ENCODE data around the gene ICA1L. TPM values are rescaled to one million over a fixed set of nuclear protein-coding genes. Genes with fewer than 3 reads are reported as not detected.

ICA1L gene
- total RNA-seq, 1 donor, result 3.5 TPM

DNA sequence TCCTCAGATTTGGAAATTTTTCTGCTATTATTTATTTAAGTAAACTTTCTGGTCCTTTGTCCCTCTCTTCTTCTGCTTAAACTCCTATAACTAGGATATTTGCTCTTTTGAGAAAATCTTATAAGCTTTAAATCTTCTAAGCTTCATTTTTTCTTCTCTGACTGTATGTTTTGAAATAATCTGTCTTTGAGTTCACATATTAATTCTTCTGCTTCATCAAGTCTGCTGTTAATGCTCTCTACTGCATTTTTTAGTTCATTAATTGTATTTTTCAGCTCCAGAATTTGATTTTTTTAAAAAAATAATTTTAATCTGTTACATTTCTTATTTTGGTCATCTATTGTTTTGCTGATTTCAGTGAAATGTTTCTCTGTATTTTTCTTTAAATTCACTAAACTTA is 28.9 kb downstream of the ICA1L start:
- TF ChIP-seq, protein P1, sequence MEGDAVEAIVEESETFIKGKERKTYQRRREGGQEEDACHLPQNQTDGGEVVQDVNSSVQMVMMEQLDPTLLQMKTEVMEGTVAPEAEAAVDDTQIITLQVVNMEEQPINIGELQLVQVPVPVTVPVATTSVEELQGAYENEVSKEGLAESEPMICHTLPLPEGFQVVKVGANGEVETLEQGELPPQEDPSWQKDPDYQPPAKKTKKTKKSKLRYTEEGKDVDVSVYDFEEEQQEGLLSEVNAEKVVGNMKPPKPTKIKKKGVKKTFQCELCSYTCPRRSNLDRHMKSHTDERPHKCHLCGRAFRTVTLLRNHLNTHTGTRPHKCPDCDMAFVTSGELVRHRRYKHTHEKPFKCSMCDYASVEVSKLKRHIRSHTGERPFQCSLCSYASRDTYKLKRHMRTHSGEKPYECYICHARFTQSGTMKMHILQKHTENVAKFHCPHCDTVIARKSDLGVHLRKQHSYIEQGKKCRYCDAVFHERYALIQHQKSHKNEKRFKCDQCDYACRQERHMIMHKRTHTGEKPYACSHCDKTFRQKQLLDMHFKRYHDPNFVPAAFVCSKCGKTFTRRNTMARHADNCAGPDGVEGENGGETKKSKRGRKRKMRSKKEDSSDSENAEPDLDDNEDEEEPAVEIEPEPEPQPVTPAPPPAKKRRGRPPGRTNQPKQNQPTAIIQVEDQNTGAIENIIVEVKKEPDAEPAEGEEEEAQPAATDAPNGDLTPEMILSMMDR (IDR thresholded peaks at IDR 0.05; ENCODE audit: insufficient read depth, low read depth, low read length), result no peak
- H3K4me3 ChIP-seq (ENCODE audit: low read depth, low read length), result no peak overlapping the region
- DNase-seq (ENCODE audit: low read depth), result no peak

DNA sequence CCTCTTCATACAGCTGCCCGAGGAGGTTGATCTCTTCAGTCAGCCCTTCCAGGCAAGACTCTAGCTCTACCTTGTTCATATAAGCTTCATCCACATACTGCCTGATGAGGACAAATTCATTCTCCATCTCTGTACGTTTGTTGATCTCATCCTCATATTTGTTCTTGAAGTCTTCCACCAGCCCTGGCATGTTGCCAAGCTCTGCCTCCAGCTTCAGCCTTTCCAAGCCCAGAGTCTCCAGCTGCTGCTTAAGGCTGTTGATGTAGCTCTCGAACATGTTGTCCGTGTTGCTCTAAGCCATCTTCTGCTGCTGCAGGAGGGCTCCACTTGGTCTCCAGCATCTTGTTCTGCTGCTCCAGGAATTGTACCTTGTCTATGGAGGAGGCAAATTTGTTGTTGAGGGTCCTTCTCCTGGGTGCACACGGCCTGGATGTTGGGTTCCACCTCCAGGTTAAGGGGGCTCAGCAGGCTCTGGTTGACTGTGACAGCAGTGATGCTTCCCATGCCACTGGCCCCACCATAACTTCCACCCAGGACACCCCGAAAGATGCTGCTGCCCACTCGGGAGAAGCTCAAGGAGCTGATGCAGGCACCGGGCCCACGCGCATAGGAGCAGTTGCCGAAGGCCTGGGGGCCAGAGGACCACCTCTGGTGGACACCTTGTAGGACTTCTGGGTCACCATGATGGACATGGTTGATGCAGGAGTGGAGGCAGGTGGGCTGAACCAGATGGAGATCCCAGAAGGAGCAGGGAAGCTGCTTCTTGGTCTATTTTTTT is 30.3 kb downstream of the ICA1L start:
- TF ChIP-seq, protein P1 (IDR thresholded peaks at IDR 0.05; ENCODE audit: insufficient read depth, low read depth, low read length), result no peak
- no peak for DNase-seq (ENCODE audit: low read depth)
- H3K4me3 ChIP-seq (ENCODE audit: low read depth, low read length), result no peak overlapping the region

DNA sequence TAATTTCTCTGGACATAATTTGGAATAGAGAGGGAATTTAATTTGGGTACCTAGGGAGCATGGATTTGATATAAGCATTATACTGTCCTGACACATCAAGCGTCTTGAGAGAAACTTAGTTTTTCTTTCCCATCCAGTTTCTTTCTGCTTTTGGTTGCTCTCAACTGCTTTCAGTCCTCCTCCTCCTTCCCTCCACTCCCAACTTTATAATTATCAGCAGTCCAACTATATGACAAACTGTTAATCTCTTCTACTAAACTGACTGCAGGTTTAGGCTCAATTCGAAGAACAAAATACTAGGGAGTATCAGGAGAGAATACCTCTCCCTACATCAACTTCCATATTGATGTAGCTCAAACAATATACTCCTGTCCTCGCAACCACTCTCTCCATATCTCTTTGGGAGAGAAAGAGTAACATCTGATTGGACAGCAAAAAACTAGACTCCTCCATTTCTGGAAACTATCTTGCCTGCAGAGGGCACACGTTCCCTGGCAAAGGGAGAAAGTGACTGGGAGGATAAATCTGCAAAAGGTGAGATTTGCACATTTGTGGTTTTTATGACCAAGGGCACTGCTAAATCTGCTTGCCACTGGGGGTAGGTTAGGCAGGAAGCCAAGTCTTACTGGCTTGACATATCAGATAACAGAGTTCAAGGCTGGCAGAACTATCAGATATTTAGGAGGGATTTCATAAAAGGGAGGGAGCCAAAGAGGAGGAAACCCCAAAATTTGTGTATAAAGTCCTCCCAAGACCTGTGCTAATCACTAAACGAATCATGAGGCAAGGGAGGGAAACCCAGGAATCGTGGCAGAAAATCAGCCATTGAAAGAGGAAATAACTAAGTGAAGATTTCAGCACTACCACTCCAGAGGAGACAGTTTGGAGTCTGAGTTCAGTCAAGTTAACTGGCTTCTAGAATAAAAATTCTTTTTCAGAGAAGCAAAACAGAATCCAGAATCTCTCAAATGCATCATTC is 40.0 kb downstream of the ICA1L start:
- H3K4me3 ChIP-seq (ENCODE audit: low read depth, low read length), result no peak overlapping the region
- TF ChIP-seq, protein P1 (IDR thresholded peaks at IDR 0.05; ENCODE audit: insufficient read depth, low read depth, low read length), result peak; percentile 87
- peak; percentile 68 for DNase-seq (ENCODE audit: low read depth)

DNA sequence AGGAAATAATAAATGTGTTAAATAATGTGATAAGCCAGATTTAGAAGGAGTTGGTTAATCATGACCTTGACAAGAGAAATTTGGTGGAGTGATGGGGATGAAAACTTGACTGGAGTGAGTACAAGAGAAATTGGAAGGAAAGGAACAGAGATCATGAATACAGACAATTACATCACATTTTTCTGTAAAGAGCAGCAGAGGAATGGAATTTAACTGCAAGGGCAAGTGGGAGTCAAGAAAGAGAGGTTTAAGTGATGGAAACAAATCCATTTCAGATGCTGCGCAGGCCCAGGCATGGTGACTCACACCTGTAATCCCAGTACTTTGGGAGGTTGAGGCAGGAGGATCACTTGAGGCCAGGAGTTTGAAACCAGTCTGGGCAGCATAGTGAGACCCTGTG is 46.7 kb downstream of the ICA1L start:
- TF ChIP-seq, protein P1 (IDR thresholded peaks at IDR 0.05; ENCODE audit: insufficient read depth, low read depth, low read length), result no peak
- H3K4me3 ChIP-seq (ENCODE audit: low read depth, low read length), result no peak overlapping the region
- DNase-seq (ENCODE audit: low read depth), result peak; percentile 43

DNA sequence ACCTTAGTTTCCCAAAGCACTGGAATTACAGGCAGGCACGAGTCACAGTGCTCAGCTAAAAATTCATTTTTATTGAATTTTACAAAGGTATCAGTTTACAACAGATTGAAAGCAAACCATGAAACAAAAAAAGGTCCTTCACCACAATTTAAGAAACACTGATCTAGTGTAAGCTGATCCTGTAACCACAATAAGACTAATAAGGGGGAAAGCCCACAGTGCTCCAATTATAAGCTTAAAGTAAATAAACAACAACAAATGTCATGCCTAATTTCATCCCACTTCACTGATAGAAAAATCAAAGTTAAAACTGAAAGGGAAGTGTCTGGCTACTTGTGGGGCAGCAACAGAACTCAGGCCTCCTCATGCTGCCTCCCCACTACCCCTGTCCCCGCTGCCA is 49.2 kb downstream of the ICA1L start:
- no peak overlapping the region for H3K4me3 ChIP-seq (ENCODE audit: low read depth, low read length)
- TF ChIP-seq, protein P1 (IDR thresholded peaks at IDR 0.05; ENCODE audit: insufficient read depth, low read depth, low read length), result no peak
- DNase-seq (ENCODE audit: low read depth), result no peak

DNA sequence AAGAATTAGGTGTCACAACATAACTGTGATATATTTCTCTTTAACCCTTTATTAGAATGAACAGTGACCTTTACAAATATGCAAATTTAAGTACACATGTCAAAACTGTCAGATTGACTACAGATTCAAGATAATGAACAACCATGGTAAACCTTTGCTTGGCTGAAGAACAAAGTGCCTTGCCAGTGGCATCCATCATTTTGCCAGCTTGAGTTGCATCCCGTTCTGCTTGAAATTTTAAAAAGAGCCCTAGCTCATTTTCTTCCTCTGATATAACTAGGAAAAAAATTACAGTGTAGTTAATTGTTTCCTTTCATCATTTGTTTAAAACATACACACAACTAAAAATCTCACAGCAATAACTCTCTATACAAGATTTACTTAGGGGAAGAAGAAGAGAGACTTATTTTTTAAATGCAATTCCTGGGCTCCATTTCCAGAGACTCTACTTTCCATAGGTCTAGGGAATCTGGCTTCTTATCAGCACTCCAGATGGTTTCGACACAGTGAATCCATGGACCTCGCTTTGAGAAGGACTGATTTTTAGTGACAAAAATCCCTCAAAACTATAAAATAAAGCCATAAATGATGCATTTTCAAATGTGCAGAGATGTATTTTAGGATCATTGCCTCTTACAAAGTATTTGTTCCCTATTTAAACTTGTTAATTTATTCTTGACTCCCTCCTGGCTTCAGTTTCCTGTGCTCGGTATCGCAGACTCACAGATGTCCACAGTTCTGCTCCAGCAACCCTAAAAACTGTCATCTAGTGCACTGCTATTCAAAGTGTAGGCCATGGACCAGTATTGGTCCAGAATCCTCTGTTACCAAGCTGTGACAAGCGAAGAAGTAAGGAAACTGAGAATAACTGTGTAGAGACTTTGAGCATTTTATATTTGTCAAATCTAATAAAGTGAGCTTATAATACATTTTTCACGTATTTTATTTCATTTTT is 50.1 kb downstream of the ICA1L start:
- TF ChIP-seq, protein P1 (IDR thresholded peaks at IDR 0.05; ENCODE audit: insufficient read depth, low read depth, low read length), result no peak
- no peak overlapping the region for H3K4me3 ChIP-seq (ENCODE audit: low read depth, low read length)
- DNase-seq (ENCODE audit: low read depth), result no peak
